B cell (primary cell): ENCODE data around the gene SNRPF.

Experiments
- EZH2 ChIP-seq: IDR thresholded peaks from 2 replicates; pipeline ENCODE4 v1.6.1; 2012; ENCODE audit warnings: borderline replicate concordance, low read depth, mild to moderate bottlenecking, moderate library complexity, low read length; ENCODE audit not compliant: insufficient read depth, poor library complexity, severe bottlenecking
- TF ChIP-seq, protein P1 (sequence below): fragments of 200-600 bp; IDR thresholded peaks from one replicate; pipeline ENCODE4 v1.8.0; 2022; ENCODE audit warnings: antibody characterized with exemption, mild to moderate bottlenecking

- TF ChIP-seq, protein P1, sequence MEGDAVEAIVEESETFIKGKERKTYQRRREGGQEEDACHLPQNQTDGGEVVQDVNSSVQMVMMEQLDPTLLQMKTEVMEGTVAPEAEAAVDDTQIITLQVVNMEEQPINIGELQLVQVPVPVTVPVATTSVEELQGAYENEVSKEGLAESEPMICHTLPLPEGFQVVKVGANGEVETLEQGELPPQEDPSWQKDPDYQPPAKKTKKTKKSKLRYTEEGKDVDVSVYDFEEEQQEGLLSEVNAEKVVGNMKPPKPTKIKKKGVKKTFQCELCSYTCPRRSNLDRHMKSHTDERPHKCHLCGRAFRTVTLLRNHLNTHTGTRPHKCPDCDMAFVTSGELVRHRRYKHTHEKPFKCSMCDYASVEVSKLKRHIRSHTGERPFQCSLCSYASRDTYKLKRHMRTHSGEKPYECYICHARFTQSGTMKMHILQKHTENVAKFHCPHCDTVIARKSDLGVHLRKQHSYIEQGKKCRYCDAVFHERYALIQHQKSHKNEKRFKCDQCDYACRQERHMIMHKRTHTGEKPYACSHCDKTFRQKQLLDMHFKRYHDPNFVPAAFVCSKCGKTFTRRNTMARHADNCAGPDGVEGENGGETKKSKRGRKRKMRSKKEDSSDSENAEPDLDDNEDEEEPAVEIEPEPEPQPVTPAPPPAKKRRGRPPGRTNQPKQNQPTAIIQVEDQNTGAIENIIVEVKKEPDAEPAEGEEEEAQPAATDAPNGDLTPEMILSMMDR: no peak
- TF ChIP-seq EZH2: no peak
Measured at GRCh38 chr12:95829395-95829794, 29.4 kb upstream of the SNRPF start.
